T-cell (primary cell): ENCODE results near the gene IQGAP3. TPM values are rescaled to one million over a fixed set of nuclear protein-coding genes. Genes with fewer than 3 reads are reported as not detected.

ENCODE experiments used
- ATAC-seq, 4 experiments: fragments of 200-7000 bp in 3 of 4; fragments of 150-1000 bp in 1 of 4; cut with Tn5 transposase; replicated peaks in 1 of 4; 1 replicate in 3 of 4; 2 replicates in 1 of 4; pipeline ENCODE4 v1.10.0; 2021; ENCODE audit warnings: moderate library complexity in 3 of 4, mild to moderate bottlenecking in 2 of 4, moderate number of reproducible peaks in 1 of 4
- CTCF ChIA-PET, 2 donors: fragments of 300-600 bp; sonication (Branson Sonifier 250); formaldehyde crosslinking; loops; one replicate each; lab custom pipeline; 2022; ENCODE audit warnings: antibody characterized with exemption in 2 of 2; lab: Charles Lee
- POLR2A ChIA-PET, 2 donors: fragments of 300-600 bp; sonication (Branson Sonifier 250); formaldehyde crosslinking; loops; one replicate each; lab custom pipeline; 2022; ENCODE audit warnings: antibody characterized with exemption in 2 of 2; lab: Charles Lee
- DNase-seq, 35 experiments: peaks; one replicate each; pipeline versions ENCODE4 v3.0.0 to v3.0.0-alpha.2; 2013 to 2023
- H3K27ac ChIP-seq: one replicate; pipeline ENCODE4 v1.5.1; 2013; ENCODE audit warnings: low read length
- H3K27me3 ChIP-seq, 2 experiments: replicated peaks in 1 of 2; 1 replicate in 1 of 2; 2 replicates in 1 of 2; pipeline versions ENCODE4 v1.6.1 to v1.7.0; 2013; ENCODE audit warnings: low read length in 1 of 2, mixed read lengths in 1 of 2; ENCODE audit not compliant: control insufficient read depth in 2 of 2, insufficient read depth in 2 of 2; ENCODE audit errors: extremely low read depth in 1 of 2
- H3K36me3 ChIP-seq, 2 donors: 1 replicate in 1 of 2; 2 replicates in 1 of 2; pipeline versions ENCODE4 v1.6.1 to v1.7.0; 2013; ENCODE audit warnings: low read length in 1 of 2; ENCODE audit not compliant: control insufficient read depth in 2 of 2, insufficient read depth in 1 of 2; ENCODE audit errors: extremely low read depth in 1 of 2
- H3K4me1 ChIP-seq, 2 experiments: 1 replicate in 1 of 2; 2 replicates in 1 of 2; pipeline versions ENCODE4 v1.6.1 to v1.7.0; 2013; ENCODE audit warnings: low read length in 2 of 2, mixed read lengths in 1 of 2; ENCODE audit not compliant: insufficient read depth in 2 of 2, control insufficient read depth in 1 of 2; ENCODE audit errors: extremely low read depth in 1 of 2
- H3K4me3 ChIP-seq, 2 donors: 1 replicate in 1 of 2; 2 replicates in 1 of 2; pipeline versions ENCODE4 v1.5.1 to v1.7.0; 2013; ENCODE audit warnings: mild to moderate bottlenecking in 2 of 2, low read length in 1 of 2, moderate library complexity in 1 of 2; ENCODE audit not compliant: control insufficient read depth in 1 of 2; ENCODE audit errors: extremely low read depth in 1 of 2
- H3K9me3 ChIP-seq: 2 replicates; pipeline ENCODE4 v1.7.0; 2013
- H3K27ac Mint-ChIP-seq, 2 donors: one replicate each; pipeline ENCODE4 v1.8.0; 2020 to 2021; ENCODE audit warnings: mild to moderate bottlenecking in 2 of 2, mixed read lengths in 2 of 2
- H3K27me3 Mint-ChIP-seq, 2 donors: one replicate each; pipeline ENCODE4 v1.8.0; 2021 to 2022; ENCODE audit warnings: mixed read lengths in 2 of 2
- H3K36me3 Mint-ChIP-seq: one replicate; pipeline ENCODE4 v1.8.0; 2021; ENCODE audit warnings: mixed read lengths
- H3K4me1 Mint-ChIP-seq, 3 donors: one replicate each; pipeline ENCODE4 v1.8.0; 2020 to 2022; ENCODE audit warnings: mixed read lengths in 3 of 3, mild to moderate bottlenecking in 1 of 3
- H3K4me3 Mint-ChIP-seq, 3 donors: one replicate each; pipeline ENCODE4 v1.8.0; 2020 to 2022; ENCODE audit warnings: mild to moderate bottlenecking in 3 of 3, mixed read lengths in 3 of 3, moderate library complexity in 3 of 3
- H3K9me3 Mint-ChIP-seq, 3 donors: one replicate each; pipeline ENCODE4 v1.8.0; 2020 to 2022; ENCODE audit warnings: mixed read lengths in 3 of 3
- WGBS: methylation state at CpG from one replicate; pipeline ENCODE4 v1.1.5; 2013; ENCODE audit warnings: missing lambda C conversion rate; ENCODE audit not compliant: insufficient coverage; 5-methylcytosine and 5-hydroxymethylcytosine counted together
- total RNA-seq, 35 experiments: library from RNA in 6 of 35; stranded (reverse) in 6 of 35; fragments of 120-200 nt in 1 of 35; gene quantifications; one replicate each; pipeline versions ENCODE4 v1.2.1 to v1.2.4 and lab custom pipeline; 2013 to 2026

IQGAP3 gene
- total RNA-seq, 5 donors from 2014 or later (not counting 1 experiment from before 2014, with no cell fraction given), result 0.13 to 0.19 (median 0.18) TPM; not detected in 1

DNA sequence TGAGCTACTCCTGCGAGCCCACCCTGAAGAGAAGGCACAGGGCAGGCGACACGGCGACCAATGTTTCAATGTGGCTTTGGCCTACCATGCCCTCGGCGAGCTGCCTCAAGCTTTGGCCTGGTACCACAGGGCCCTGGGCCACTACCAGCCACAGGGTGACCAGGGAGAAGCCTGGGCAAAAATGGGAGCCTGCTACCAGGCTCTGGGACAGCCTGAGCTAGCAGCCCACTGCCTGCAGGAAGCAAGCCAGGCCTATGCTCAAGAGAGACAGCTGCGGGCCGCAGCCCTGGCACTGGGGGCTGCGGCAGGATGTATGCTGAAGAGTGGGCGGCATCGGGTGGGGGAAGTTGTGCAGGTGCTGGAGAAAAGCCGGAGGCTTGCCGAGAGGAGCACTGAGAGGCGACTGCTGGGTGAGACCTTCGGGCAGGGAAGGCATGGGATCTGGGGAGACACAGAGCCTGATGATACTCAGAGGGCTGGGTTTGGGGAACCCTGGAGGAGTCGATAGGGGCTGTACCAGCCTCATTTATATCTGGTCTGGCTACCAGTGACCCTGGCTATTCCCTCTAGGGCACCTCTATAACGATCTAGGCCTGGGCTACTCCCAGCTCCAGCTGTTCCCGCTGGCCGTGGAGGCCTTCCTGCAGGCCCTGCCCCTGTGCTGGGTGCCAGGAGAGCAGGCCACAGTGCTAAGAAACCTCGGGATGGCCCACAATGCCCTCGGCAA, 9.5 kb upstream of the IQGAP3 start:
- 38% methylated on average over 21 of the region's 21 CpGs for WGBS
- Histone ChIP-seq H3K27me3 (no peaks in the 10 kb centered on the region), H3K27ac (peak overlapping the region; percentile 78)

GRCh38 chr1:156579472-156579871, 7.1 kb upstream of the IQGAP3 start, which contains the start of gene TTC24:
TTC24 (plus strand) TSS chr1:156579723; CDS start chr1:156581365, 1,642 bp downstream.
- Histone ChIP-seq H3K4me1 (peaks cover 9 to 33% of the 10 kb centered on the region in 2 experiments), H3K4me3 (no peak within 1 kb of the TSS), H3K27ac (no peak within 1 kb of the TSS), H3K27me3 (peaks cover 0 to 4% of the 10 kb centered on the region in 2 experiments), H3K9me3 (no peaks in the 10 kb centered on the region), H3K36me3 (no peaks in the 10 kb centered on the region)
- H3K27ac Mint-ChIP-seq, result peak within 1 kb of the TSS in 1 of 2 donors; percentile 52
- no peak within 1 kb of the TSS for H3K4me3 Mint-ChIP-seq
- ChIA-PET CTCF (interaction anchor here (0.6 to 0.7 kb wide), 2 partner anchors 79 to 98 kb away, joined by 6 to 10 read pairs; partner anchors contain the start of gene MEF2D (in 1 of the 2)), POLR2A (no interaction called here)
- WGBS, result 73% methylated on average over 5 of the region's 5 CpGs
- no peaks in the 10 kb centered on the region for H3K36me3 Mint-ChIP-seq
- no peaks in the 10 kb centered on the region for H3K9me3 Mint-ChIP-seq
- ATAC-seq, result no peak
- H3K4me1 Mint-ChIP-seq, result peaks cover 23 to 35% (median 23%) of the 10 kb centered on the region in 3 donors
- no peak for DNase-seq
- H3K27me3 Mint-ChIP-seq, result peaks cover 4% of the 10 kb centered on the region in 2 donors

More for the DNA sequence above, 9.5 kb upstream of the IQGAP3 start:
- Histone ChIP-seq H3K36me3 (peaks cover 3 to 9% of the 10 kb centered on the region in 2 donors), H3K4me3 (peak overlapping the region; percentile 47 to 72), H3K4me1 (peaks cover 9 to 33% of the 10 kb centered on the region in 2 experiments), H3K9me3 (no peaks in the 10 kb centered on the region)
- Mint-ChIP-seq H3K4me1 (peaks cover 23 to 35% (median 23%) of the 10 kb centered on the region in 3 donors), H3K4me3 (peak overlapping the region; percentile 81 to 84 (median 83)), H3K27me3 (no peaks in the 10 kb centered on the region), H3K9me3 (no peaks in the 10 kb centered on the region), H3K27ac (peak overlapping the region; percentile 95 to 98), H3K36me3 (no peaks in the 10 kb centered on the region)
- ATAC-seq, result peak; percentile 86 to 88 (median 86)
- CTCF ChIA-PET, result interaction anchor here (0.6 to 1.2 kb wide), 5 partner anchors 27 to 196 kb away, joined by 3 to 5 read pairs (median 4); no protein-coding TSS in a partner anchor
- POLR2A ChIA-PET, result interaction anchor here in 1 of 2 donors (0.6 kb wide), 1 partner anchor 11 kb away, joined by 3 read pairs; no protein-coding TSS in a partner anchor
- peak; percentile 22 to 70 (median 44) for DNase-seq

DNA sequence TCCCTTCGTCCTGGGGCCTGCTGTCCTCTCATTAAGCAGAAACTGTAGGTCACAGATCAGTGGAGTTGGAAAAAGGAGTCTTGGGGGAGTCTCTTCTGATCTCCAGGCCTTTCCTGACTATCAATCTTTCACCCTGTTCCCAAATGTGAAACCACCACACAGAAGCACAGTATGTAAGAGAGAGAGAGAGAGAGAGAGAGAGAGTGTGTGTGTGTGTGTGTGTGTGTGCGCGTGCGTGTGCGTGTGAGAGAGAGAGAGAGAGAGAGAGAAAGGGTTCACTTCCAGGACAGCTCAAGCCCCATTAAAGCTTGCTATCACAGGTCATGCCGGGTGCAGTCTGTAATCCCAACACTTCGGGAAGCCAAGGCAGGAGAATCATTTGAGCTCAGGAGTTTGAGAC, 5.7 kb upstream of the IQGAP3 start:
- Histone ChIP-seq H3K27ac (no peak overlapping the region), H3K27me3 (peaks cover 0 to 8% of the 10 kb centered on the region in 2 experiments), H3K4me1 (peaks cover 3 to 21% of the 10 kb centered on the region in 2 experiments), H3K4me3 (no peak overlapping the region), H3K36me3 (no peaks in the 10 kb centered on the region), H3K9me3 (no peaks in the 10 kb centered on the region)
- WGBS, result no CpG with 5 or more reads among the region's 7 CpGs
- H3K9me3 Mint-ChIP-seq, result no peaks in the 10 kb centered on the region
- DNase-seq (no peak), ATAC-seq (no peak)
- H3K27ac Mint-ChIP-seq, result no peak overlapping the region
- CTCF ChIA-PET, result interaction anchor here in 1 of 2 donors (0.7 kb wide), 1 partner anchor 27 kb away, joined by 4 read pairs; no protein-coding TSS in a partner anchor
- no peak overlapping the region for H3K4me3 Mint-ChIP-seq
- no peaks in the 10 kb centered on the region for H3K36me3 Mint-ChIP-seq
- peaks cover 7 to 15% of the 10 kb centered on the region in 2 donors for H3K27me3 Mint-ChIP-seq
- H3K4me1 Mint-ChIP-seq, result peaks cover 14 to 25% (median 16%) of the 10 kb centered on the region in 3 donors
- POLR2A ChIA-PET, result interaction anchor here in 1 of 2 donors (0.6 kb wide), 1 partner anchor 57 kb away, joined by 3 read pairs; no protein-coding TSS in a partner anchor

DNA sequence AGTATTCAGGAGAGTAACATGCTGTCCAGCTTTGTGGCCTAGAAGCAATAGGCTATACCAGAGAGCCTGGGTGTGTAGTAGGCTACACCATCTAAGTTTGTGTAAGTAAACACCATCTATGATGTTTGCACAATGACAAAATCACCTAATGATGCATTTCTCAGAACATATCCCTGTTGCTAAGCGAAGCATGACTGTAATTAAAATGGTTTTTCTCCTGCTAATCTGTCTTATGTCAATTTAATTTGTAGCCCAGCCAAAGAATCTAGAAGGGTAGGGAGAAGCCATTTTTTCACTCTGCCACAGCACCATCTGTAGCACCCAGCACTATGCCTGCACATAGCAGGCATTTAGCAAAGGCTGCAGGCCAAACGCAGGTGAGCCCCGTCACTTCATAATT, 5.2 kb upstream of the IQGAP3 start:
- no peaks in the 10 kb centered on the region for H3K36me3 ChIP-seq
- no peak overlapping the region for H3K27ac ChIP-seq
- Mint-ChIP-seq H3K27me3 (peaks cover 12 to 20% of the 10 kb centered on the region in 2 donors), H3K4me3 (no peak overlapping the region), H3K4me1 (peaks cover 14 to 25% (median 18%) of the 10 kb centered on the region in 3 donors), H3K36me3 (no peaks in the 10 kb centered on the region), H3K27ac (no peak overlapping the region), H3K9me3 (no peaks in the 10 kb centered on the region)
- 100% methylated on average over 2 of the region's 3 CpGs for WGBS
- peaks cover 0 to 14% of the 10 kb centered on the region in 2 experiments for H3K27me3 ChIP-seq
- ChIA-PET POLR2A (interaction anchor here in 1 of 2 donors (0.7 kb wide), 1 partner anchor 79 kb away, joined by 4 read pairs; no protein-coding TSS in a partner anchor), CTCF (no interaction called here)
- H3K9me3 ChIP-seq, result no peaks in the 10 kb centered on the region
- DNase-seq, result no peak
- no peak overlapping the region for H3K4me3 ChIP-seq
- no peak for ATAC-seq
- peaks cover 0 to 18% of the 10 kb centered on the region in 2 experiments for H3K4me1 ChIP-seq

DNA sequence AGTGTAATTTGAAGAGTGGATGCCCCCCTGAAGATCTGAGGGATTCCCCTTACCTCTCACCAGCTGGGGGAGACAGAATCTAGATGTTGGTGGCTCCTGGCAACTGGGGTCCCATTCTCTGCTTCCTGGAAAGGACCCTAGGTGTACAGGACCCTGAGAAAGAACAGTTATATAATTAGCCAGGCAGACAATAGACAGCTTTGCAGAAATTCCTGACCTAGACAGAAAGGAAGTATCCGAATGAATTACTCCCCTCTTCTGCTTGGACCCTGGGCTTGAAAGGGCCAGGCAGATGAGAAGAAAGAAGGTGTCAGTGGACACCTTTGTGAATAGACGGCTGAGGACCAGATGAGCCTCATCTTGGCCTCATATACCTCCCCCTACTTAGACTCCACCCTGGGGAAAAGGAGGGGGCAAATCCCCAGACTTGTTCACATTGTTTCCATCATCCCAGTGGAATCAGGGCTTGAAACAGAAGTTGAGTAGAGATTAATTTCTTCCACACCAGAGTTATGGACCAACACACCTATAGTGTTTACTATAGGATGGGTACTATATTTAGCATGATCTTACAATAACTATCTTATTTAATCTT, 1.8 kb upstream of the IQGAP3 start:
- ATAC-seq (no peak), DNase-seq (no peak)
- ChIA-PET POLR2A (no interaction called here), CTCF (interaction anchor here (0.6 kb wide), 2 partner anchors 30 to 115 kb away, joined by 3 to 4 read pairs; no protein-coding TSS in a partner anchor)
- Histone ChIP-seq H3K27me3 (peaks cover 0 to 29% of the 10 kb centered on the region in 2 experiments), H3K9me3 (no peaks in the 10 kb centered on the region), H3K4me3 (no peak overlapping the region), H3K36me3 (no peaks in the 10 kb centered on the region), H3K4me1 (peaks cover 4 to 11% of the 10 kb centered on the region in 2 experiments), H3K27ac (no peak overlapping the region)
- H3K4me1 Mint-ChIP-seq, result peaks cover 13 to 20% (median 16%) of the 10 kb centered on the region in 3 donors
- no CpG with 5 or more reads among the region's 2 CpGs for WGBS
- no peaks in the 10 kb centered on the region for H3K9me3 Mint-ChIP-seq
- H3K27me3 Mint-ChIP-seq, result peaks cover 34 to 38% of the 10 kb centered on the region in 2 donors
- H3K36me3 Mint-ChIP-seq, result no peaks in the 10 kb centered on the region
- H3K27ac Mint-ChIP-seq, result no peak overlapping the region
- no peak overlapping the region for H3K4me3 Mint-ChIP-seq

- Histone ChIP-seq H3K27ac (no peak overlapping the region), H3K4me1 (peaks cover 4 to 11% of the 10 kb centered on the region in 2 experiments), H3K9me3 (no peaks in the 10 kb centered on the region), H3K36me3 (no peaks in the 10 kb centered on the region), H3K27me3 (peaks cover 0 to 29% of the 10 kb centered on the region in 2 experiments), H3K4me3 (peak overlapping the region; percentile 8 to 64)
- CTCF ChIA-PET, result no interaction called here
- DNase-seq (no peak), ATAC-seq (no peak)
- POLR2A ChIA-PET, result no interaction called here
- Mint-ChIP-seq H3K27me3 (peaks cover 34 to 38% of the 10 kb centered on the region in 2 donors), H3K4me3 (peak overlapping the region; percentile 75 to 91 (median 79)), H3K27ac (peak overlapping the region in 1 of 2 donors; percentile 69), H3K9me3 (no peaks in the 10 kb centered on the region), H3K36me3 (no peaks in the 10 kb centered on the region), H3K4me1 (peaks cover 13 to 20% (median 16%) of the 10 kb centered on the region in 3 donors)
- WGBS, result 40% methylated on average over 7 of the region's 10 CpGs
Observed at GRCh38 chr1:156572663-156573018, 276 bp upstream of the IQGAP3 start.
